GM21526 (cell line): Measurements from ENCODE around the gene ZSWIM4.
"Not testable (repeated sequence)": the region's sequence is repeated elsewhere in the genome, so short reads cannot be mapped to it uniquely, and the experiment has no call there.

Source experiments
- ATAC-seq: cut with Tn5 transposase; IDR thresholded peaks from one replicate; pipeline ENCODE4 v1.9.1; 2021; ENCODE audit warnings: moderate library complexity; ENCODE audit not compliant: unreplicated experiment, low FRiP score

The ZSWIM4 gene

DNA sequence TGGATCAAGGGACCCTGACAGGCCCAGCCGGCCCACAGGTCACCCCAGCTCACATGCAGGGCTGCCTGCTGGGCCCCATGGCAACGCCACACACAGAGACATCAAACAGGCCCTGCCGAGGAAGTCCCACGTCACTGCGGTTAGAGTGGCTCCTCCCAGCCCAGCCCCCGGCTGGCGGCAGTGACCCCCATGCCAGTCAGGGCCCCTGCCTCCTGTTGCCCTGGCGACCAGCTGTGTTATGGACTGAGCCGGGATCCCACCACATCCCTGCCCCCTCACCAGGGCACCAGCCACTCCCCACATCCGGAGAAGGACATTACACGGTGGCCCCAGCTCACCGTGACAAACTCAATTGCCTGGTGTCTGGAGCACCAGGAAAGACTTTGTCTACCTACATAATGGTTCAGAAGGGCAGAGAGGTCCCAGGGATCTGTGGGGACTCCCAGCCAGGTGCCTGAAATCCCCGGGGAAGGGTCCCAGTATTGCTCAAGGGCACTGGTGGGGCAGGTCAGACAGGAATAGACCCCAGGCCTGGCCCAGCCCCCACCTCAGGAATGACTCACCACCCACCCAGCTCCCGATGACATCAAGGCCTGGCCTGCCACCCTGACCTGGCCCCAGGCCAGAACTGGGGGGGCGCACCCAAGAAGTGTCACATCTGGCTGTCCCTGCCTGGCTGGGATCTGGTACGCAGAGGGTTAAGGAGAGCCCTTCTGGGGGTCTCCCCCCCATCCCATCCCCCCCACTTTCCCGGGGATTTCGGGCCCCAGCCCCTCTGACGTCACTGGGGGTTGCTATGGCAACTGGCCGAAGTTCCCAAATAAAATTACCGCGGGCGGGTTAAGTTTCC, 51.5 kb downstream of the ZSWIM4 start:
- peak; percentile 57 for ATAC-seq

DNA sequence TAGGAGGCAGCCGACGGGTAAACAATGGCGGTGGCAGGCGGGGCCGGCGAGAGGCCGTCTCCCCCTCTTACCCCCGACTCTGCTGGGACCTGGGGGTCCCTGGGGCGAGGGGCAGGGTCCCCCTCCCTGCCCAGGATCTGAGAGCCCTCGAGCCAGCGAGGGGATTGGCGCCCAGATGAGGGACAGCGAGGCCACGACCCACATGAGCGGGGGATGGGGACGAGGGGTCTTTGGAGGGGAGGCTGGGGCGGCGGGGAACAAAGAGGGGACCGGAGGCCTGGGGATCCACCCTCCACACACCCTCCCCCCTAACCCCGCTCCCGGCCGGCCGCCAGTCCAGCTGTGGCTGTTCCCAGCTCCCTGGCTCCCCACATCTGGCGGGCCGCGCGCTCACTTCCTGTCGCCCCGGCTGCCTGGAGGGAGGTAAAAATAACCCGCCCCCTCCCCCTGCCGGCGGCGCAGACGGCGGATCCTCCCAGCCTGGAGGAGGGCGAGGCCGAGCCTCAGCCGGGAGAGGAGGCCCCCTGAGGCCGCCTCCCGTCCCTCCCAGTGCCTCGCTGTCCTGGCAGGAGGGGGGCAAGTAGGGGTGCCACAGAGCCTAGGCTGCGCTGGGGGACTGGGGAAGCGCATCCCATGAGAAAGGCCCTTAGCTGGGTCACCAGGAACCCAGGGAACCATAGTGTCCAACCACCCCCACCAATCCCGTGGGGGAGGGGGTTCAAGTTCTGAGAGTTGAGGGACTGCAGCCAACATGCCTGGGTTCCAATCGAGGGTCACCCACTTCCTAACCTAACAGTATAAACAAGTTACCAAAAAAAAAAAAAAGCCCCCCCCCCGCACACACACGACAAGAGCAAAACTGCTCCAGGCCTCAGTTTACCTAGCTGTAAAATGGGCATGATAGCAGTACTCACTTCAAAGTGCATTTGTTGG, 52.4 kb downstream of the ZSWIM4 start:
- no peak for ATAC-seq

DNA sequence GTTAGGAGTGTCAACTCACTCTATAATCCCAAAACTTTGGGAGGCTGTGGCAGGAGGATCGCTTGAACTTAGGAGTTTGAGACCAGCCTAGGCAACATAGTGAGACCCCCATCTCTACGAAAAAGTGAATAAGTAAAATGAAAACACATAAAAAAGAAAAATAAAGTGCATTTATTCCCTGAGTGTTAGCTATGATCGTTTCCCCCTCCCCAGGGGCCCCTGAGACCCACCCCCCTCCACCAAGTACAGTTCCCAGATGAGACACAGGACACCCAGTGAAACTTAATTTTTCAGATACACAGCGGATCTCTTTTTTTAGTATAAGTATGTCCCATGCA, 53.1 kb downstream of the ZSWIM4 start:
- ATAC-seq: no peak

DNA sequence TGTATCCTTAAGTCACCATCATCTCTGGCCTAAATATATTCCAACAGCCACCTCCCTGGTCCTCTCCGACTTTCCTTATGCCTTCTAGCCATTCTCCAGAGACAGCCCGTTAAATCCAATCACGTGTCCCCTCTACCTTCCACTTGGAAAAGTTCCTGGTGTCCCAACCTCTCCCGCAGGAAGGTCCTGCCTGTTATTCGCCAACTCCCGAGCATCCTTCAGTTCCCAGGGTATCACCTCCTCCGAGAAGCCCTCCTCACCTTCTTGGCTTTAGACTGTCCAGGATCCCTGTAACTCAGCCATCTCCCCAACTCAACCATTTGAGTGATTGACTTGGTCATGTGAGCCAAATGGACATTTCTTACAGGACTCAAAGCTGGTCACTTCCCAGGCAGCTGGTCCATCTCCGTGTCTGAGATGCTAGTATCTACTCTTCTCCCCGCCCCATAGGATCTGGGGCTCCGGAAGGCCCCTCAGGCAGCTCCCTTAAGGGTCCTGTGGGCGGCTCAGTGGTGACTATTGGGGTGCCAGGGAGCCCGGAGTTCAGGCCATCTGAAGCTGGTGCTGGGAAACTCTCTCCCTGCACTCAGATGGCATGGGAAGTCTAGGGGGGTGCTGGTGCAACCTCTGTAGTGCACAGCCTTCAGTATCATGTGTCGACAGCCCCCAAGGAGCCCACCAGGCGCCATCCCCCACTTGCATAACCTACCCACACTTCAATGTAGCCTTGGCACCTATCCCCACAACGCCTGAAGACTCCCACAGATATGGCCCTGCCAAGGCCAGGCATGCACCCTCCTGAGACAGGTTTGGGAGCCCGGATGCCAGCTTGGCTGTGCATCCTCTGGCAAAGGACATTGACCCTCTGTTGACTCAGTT, 53.8 kb downstream of the ZSWIM4 start:
- ATAC-seq: no peak

DNA sequence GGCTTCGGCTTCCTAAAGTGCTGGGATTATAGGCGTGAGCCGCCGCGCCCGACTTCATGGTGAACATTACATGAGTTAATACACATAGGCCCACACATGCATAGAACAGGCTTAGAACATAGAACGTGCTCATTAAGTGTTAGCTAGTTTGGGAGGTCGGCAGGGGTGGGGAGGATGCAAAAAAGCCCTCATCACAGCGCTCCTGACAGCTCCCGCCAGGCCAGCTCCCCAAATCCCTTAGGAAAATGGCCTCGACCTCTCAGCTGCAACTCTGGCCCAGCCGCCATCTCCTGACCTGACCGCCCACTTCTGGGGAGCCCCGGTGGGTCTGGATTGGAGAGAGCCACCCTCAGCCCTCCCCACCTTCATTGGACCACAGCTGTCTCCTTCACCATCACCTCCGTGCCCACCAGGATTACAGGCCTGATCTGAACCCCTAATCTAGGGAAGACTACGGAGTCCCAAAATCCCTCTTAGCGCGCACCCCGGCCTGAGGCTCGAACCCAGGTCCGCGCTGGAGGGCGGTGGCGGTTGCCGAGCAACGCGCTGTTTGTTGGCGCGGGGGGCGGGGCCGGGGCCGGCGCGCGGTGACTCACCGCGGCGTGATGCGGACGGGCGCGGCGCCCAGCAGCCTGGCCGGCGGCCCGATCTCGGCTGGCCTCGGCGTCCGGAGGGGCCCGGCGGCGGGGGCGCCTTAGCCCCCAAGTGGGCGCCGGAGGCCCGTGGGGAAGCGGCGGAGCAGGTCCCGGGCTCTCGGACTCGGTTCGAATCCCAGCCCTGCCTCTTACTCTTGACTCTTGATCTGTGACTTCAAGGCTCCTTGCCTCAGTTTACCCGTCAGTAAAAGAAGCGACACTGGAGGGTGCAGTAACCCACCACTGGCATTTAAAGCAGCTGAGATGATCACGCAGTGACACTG, 55.0 kb downstream of the ZSWIM4 start:
- no peak for ATAC-seq

DNA sequence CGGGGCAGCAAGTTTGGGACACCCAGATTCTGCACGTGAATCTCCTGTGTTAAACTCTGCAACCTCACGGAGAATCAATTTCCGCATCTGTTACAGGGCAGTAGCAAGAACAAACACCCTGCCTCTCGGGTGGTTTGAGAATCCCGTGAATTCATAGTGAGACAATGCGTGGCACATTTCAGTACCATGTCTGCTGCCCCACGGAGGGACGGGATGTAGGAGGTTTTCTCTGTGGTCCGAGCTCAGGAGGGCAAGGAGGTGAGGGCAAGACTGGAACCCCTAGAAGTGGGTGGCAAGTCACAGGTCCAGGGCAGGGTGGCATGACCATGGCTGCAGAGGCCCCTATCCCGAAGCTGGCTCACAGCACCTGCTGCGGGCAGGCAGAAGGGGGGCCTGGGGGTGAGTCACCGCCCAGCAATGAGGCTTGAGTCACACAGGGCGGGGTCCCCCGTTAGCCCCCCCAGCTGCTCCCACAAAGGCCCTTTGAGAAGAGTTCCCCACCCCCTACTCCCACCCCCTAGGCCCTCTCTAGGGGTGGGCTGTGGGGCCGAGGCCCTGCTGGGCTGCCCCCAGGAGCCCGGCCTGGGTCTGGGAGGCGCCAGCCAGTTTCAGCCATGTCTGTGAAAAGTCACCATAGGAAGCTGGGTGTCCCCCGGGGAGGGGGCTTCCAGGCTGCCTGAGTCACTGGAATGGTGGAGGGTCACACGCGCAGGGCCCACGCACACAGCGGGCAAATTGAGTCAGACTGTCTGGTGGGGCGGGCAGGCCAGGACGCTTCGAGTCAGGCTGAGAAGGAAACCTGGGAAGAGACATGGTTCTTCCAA, 55.9 kb downstream of the ZSWIM4 start:
- ATAC-seq: no peak

DNA sequence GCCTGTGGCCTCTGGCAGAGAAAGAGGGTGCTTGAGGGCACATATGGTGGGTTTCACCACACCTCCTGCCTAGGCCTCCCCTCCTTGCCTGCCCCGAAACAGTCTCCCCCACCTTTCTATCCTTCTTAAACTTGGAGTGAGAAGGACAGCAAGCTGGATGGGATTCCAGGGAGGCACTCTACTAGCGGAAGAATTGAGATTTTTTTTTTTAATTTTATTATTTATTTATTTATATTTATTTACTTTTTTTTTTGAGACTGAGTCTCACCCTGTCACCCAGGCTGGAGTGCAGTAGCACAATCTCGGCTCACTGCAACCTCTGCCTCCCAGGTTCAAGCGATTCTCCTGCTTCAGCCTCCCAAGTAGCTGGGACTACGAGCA, 56.5 kb downstream of the ZSWIM4 start:
- not testable (repeated sequence) for ATAC-seq

DNA sequence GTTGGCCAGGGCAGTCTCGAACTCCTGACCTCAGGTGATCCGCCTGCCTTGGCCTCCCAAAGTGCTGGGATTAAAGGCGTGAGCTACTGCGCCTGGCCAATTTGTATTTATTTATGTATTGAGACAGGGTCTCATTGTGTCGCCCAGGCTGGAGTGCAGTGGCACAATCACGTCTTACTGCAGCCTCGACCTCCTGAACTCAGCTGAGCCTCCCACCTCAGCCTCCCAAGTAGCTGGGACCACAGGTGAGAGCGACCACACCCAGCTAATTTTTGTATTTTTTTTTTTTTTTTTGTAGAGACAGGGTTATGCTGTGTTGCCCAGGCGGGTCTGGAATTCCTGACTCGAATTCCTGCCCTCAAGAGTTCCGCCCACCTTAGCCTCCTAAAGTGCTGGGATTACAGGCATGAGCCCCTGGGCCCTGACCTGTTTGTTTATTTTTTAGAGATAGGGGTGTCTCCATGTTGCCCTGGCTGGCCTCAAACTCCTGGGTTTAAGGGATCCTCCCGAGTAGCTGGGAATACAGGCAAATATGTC, 57.0 kb downstream of the ZSWIM4 start:
- ATAC-seq: not testable (repeated sequence)

GRCh38 chr19:13856497-13856896, 61.3 kb downstream of the ZSWIM4 start:
- no peak for ATAC-seq

DNA sequence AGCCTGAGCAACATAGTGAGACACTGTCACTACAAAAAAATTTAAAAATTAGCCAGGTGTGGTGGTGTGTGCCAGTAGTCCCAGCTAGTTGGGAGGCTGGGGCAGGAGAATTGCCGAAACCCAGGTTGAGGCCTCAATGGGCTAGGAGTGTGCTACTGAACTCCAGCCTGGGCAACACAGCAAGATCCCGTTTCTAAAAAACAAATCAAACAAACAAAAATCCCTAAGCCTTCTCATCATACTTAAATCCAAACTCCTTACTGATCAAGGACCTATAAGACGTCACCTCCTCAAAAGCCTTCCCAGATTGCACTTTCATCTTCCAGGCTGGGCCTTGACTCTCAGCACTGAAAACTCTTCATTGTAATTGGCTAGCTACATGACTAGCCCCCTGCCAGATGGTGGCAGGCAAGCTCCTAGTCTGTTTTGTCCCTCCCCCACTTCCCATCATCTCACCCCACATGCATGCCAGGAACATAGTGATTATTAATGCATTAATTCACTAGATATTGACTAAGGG, 64.2 kb downstream of the ZSWIM4 start:
- ATAC-seq: no peak

DNA sequence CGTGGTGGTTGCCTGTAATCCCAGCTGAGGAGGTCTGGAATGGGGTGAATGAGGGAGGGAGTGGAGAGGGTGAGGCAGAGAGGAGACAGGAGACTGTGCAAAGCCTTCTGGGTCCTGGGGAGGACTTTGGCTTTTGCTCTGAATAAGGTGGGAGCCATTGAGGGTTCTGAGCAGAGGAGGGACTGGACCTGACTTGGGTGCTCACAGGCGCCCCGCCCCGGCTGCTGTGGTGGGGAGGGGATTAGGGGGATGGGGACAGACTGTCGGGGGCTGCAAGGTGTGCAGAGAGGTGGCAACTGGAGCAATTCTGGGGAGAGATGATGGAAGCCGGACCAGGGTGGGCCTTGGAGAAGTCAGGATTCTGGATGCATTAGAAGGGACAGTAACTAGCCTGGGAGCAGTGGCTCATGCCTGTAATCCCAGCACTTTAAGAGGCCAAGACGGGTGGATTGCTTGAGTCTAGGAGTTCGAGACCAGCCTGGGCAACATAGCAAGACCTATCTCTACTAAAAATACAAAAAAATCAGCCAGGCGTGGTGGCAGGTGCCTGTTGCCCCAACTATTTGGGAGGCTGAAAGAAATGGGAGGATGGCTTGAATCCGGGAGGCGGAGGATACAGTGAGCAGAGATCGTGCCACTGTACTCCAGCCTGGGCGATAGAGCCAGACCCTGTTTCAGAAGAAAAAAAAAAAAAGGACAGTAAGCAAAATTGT, 65.6 kb downstream of the ZSWIM4 start:
- no peak for ATAC-seq

- no peak for ATAC-seq
Observed at GRCh38 chr19:13861392-13861713, 66.1 kb downstream of the ZSWIM4 start.

DNA sequence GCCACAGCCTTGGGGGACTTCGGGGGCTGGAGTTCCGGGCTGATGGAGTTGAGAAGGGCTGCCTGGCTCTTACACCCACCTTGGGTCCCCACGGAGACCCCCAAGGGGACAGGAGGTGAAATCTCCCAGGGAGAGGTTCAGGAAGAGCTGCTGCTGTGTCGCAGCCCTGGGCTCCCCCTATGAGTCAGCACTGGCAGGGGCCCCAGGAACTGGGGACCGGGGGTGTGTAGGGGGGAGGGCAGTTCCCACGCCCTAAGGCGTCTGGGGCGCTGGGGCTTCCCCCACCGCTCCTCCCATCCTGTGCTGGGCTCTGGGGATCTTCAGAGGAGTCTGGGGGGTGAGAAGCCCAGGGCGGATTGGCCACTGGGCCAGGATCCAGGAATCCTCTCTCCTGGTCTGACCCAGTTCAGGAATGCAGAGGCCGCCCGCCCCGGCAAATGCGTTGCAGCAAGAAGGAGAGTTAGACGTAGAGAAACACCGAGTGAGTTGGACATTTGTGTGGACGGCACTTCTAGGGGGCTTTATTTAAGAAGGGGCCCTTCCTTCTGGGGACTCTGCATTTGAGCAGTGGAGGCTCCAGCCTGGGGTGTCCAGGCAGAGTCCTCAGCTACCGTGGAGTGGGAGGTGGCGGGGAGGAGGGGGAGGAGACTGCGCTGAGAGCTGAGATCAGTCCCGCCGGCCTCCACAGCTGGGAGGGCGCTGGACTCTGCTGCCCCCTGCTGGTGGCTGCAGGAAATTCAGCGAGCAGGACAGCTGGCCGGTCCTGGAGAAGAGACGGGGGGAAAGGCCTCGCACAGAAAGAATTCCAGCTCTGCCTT, 66.7 kb downstream of the ZSWIM4 start:
- no peak for ATAC-seq

GRCh38 chr19:13864046-13864666, 68.9 kb downstream of the ZSWIM4 start:
- no peak for ATAC-seq

DNA sequence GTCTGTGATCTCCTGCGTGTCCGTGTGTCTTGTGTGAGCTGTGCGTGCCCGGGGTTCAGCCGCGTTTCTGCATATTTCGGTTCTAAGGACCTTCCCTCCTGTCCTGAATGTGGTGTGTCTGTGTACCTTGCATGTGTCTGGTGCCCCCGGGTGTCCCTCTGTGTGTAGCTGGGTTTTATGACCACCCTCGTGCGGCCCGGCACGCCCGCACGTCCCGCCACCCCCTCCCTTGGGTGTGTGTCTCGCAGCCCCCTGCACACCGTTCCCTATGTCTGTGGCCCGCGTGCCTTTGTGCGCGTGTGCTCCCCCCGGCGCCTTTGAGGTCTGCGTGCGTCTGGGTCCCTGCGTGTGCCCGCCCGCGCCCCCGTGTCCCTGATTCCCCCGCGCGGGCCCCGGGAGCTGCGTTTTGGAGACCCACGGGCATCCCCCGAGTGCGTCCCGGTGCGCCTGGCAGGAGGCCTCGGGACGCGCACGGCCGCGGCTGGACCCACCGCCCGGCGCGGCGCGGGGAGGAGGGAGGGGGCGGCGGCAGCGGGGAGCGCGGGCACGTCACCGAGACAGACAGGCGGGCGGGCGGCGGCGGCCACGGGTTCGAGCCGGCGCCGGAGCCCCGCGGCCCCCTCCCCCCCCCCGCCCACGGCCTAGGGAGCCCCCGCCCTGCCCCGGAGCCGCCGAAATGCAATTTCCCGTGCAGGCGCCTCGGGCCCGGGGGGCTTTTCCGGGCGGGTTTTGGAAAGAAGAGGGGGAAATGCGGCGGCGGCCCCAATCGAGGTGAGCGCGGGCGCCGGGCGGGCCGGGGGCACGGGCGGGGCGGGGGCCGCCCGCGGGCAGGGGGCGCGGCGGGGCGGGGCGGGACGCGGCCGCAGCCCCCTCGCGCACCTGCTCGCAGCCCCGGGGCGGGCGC, 69.7 kb downstream of the ZSWIM4 start:
- no peak for ATAC-seq
